CD4-positive, alpha-beta T cell treated with Interleukin-4 for 1 hour (primary cell): Measurements from ENCODE around the gene NFAT5.
"Not testable (repeated sequence)": the region's sequence is repeated elsewhere in the genome, so short reads cannot be mapped to it uniquely, and the experiment has no call there.

Experiments
- DNase-seq, 2 donors: peaks; one replicate each; pipeline ENCODE4 v3.0.0-alpha.2; 2020 to 2022

NFAT5 gene

DNA sequence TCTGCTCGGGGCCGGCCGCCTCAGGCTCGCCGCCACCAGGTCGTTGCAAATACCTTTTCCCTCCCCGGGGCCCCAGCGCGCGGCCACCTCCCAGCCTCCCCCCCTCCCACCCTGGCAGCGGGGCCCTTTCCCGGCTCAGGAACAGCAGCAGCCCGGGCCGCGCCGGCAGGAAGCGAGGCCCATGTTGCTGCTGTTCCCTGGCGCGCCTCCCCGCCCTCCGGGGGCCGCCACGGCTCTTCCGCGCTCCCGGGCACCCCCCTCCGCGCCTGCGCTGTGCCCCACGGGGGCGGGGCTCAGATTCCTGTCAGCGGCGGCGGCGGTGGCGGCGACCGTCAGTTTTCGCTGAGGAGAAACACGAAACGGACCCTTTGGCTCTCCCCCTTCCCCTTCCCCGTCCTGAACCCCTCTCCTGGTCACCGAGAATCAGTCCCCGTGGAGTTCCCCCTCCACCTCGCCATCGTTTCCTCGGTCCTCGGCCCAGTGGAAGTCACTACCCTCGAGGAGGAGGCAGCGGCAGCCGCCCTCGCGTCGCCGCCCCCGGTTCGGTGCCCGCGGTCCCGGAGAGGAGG, at the start of gene NFAT5:
Gene NFAT5, plus strand, starts transcription at position 296 of the 569 bp plus-strand sequence. CDS start 336 bp downstream, outside the sequence.
- peak; percentile 86 to 93 for DNase-seq

DNA sequence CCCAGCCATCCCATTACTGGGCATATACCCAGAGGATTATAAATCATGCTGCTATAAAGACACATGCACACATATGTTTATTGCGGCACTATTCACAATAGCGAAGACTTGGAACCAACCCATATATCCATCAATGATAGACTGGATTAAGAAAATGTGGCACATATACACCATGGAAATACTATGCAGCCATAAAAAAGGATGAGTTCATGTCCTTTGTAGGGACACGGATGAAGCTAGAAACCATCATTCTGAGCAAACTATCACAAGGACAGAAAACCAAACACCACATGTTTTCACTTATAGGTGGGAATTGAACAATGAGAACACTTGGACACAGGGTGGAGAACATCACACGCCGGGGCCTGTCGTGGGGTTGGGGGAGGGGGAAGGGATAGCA, 47.9 kb upstream of the NFAT5 start:
- not testable (repeated sequence) for DNase-seq

DNA sequence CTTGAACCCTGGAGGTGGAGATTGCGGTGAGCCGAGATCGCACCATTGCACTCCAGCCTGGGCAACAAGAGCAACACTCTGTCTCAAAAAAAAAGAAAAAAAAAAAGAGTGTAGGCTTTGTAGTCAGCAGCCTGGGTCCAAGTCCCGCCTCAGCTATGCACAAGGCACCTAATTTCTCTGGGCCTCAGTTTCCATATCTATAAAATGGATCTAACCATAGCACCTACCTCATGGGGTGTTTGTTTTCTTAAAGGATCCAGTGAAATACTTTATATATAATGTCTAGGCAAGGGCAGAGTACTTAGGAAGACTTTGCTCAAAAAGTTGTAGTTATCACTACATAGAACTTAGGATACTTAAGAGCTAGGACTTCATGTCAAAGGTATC, 45.4 kb upstream of the NFAT5 start:
- no peak for DNase-seq

DNA sequence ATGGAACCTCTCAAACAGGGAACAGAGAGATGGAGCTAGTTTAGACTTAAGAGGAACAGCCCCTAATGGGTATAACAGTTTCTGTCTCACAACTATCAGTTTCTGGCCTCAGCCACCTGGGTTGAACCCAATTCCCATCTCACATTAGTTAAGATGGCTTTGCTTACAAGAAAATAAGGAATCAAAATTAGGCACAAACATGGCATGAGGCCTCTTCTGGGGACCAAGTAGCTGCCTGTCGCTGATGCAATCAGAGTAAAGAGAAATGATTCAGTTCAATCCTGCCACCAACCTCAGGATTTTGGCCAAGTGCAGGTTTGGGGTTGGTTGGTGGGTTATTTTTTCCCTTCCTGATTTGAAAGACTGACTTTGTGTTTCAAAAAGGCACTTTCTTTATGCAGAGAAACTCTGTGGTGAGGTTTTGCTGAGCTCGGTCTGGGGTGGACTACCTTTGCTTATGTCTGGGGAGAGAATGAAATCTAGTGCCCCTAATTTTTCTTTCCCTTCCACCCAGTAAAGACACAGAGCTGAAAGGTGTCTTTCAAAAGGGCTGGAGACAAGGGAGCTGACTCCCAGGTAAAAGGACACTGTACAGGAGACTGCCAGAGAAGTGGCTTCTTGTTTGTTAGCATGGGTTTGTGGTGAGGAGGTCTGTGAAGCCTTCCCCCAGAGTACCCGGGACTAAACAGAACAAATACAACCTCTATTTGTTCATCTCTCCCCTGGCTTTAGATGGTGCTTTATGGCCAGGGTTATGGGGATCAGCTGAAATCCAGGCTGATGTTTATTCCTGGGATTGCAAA, 44.8 kb upstream of the NFAT5 start:
- no peak for DNase-seq

GRCh38 chr16:69522041-69522578, 43.7 kb upstream of the NFAT5 start:
- no peak for DNase-seq

GRCh38 chr16:69522732-69523404, 42.9 kb upstream of the NFAT5 start:
- DNase-seq = no peak

DNA sequence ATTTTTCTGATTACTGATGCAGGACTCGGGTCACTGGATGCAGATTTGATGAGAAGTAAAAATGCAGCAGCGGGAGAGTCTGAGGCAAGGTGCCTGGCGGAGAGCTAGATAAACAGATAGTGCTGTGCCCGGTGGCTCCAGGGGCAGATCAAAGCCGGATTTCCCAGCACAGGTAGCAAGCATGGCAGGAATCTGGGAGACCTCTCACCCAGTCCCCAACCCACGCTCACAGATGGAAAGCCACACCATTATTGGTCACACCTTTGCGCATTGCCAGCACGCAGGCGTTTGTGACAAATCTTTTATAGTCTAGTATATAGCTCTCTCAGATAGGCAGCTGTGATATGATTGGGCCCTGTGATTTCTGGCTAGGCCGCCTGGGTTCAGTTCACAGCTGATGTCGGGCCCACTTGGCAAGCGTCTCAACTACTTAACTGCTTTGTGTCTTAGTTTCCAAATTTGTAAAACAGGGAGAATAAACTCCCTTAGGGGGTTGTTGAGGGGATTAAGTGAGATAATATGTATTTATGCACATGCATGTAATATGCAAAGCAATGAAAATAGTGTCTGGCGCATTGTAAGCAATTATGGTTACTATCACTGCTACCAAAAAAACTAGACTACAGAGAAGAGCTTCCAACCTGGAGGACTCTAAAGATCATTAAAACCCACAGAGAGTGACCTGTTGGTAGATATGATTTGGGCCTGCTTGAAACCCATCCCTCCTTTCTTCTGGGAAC, 42.0 kb upstream of the NFAT5 start:
- DNase-seq = no peak

- no peak for DNase-seq
Observed at GRCh38 chr16:69526831-69527655, 38.7 kb upstream of the NFAT5 start.

- DNase-seq = no peak
Observed at GRCh38 chr16:69531988-69532387, 33.8 kb upstream of the NFAT5 start.

- DNase-seq = no peak
Observed at GRCh38 chr16:69532641-69533455, 32.9 kb upstream of the NFAT5 start.

GRCh38 chr16:69534720-69535119, 31.0 kb upstream of the NFAT5 start:
- DNase-seq = no peak

GRCh38 chr16:69535123-69536050, 30.4 kb upstream of the NFAT5 start:
- no peak for DNase-seq

GRCh38 chr16:69537706-69538080, 28.1 kb upstream of the NFAT5 start:
- DNase-seq = no peak

DNA sequence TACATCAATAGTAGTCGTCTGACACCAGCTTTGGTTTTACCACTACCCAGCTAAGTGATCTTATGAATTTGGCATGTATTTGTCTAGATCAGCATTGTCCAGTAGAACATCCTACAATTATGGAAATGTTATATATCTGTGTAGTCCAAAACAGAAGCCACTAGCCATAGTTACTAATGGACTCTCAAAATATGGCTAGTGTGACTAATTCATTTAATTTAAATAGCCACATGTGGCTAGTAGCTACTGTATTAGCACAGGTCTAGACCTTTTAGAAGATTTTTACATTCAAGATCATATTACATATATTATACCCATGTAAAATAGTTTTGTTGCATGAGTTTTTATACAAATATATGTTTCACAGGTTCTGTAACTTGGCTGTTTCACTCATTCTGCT, 27.0 kb upstream of the NFAT5 start:
- DNase-seq = no peak

DNA sequence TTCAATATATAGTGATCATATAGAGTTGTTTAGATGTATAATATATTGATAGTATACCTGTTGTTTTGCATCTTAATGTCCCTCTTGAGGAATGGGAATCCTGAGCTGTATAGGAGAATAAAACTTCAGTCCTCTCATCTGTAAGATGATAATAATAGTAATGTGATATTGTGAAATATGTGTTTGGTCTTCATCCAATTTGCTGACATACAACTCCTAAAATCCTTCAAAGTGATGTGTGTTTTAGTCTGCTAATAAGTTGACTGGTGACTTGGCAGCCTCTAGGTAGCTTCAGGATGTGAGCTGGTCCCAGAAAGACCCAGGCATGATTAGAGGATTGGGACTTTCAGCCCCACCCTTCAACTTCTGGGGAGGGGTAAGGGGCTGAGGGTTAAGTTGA, 22.8 kb upstream of the NFAT5 start:
- no peak for DNase-seq

DNA sequence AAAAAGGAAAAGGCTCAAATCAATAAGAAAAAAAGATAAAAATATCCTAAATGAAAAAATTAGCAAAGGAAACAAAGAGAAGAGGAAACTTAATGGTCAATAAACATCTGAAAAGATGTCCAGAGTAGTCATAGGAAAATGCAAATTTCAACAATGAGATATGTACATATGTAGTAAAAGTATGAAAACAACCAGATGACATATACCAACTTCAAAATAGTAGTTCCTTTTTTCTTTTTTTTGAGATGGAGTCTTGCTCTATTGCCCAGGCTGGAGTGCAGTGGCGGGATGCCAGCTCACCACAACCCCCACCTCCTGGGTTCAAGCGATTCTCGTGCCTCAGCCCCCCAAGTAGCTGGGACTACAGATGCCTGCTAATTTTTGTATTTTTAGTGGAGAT, 21.7 kb upstream of the NFAT5 start:
- no peak for DNase-seq

DNA sequence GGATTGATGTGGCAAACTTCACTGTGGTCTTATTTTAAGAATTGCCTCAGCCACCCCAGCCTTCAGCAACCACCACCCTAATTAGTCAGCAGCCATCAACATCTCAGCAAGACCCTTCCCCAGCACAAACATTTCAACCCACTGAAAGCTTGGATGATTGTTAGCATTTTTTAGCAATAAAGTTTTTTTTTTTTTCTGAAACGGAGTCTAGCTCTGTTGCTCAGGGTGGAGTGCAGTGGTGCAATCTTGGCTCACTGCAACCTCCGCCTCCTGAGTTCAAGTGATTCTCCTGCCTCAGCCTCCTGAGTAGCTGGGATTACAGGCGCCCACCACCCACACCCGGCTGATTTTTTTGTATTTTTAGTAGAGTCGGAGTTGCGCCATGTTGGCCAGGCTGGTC, 19.1 kb upstream of the NFAT5 start:
- not testable (repeated sequence) for DNase-seq

DNA sequence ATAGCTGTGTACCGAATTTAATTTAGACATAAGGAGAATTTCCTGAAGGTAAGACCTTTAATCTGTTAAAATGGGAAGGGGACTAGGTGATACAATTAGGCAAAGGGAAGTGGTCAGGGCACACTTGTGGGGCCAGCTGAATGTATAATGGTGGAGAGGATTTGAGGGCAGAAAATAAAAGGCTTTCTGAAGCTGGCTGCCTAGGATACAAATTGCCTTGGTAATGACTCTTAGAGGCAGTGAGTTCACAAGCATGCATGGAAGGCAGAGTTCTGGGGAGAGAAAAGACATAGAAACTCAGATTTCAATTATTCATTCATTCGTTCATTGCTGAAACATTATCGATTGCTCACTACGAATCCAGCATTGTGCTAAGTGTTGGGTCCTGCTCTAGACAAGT, 12.4 kb upstream of the NFAT5 start:
- DNase-seq = no peak

DNA sequence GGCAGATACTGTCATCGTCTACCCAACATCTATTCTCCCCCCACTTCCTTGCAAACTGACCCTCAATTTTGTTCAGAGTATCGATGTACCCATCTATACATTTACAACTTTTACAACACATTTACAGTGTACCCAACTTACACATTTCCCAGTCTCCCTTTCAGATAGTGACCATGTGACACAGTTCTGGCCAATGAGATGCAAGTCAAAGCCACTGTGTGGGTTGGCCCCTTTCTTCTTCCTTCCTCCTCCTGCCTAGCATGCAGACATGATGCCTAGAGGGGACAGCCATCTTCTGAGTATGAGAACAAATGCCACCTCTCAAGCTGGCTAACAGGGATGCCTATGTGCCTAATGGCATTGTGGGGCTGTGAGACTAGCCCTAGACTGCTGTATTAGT, 11.3 kb upstream of the NFAT5 start:
- DNase-seq = no peak

- DNase-seq = no peak
Observed at GRCh38 chr16:69555437-69555836, 10.3 kb upstream of the NFAT5 start.
